Natural killer cell (primary cell): ENCODE data around the gene CEBPE. TPM values are rescaled to one million over a fixed set of nuclear protein-coding genes. Genes with fewer than 3 reads are reported as not detected.

Experiments
- ATAC-seq, 3 donors: fragments of 150-1000 bp in 2 of 3; fragments of 200-7000 bp in 1 of 3; cut with Tn5 transposase; 1 replicate in 1 of 3; 2 replicates in 2 of 3; pipeline ENCODE4 v1.10.0; 2021; ENCODE audit warnings: mild to moderate bottlenecking in 2 of 3, moderate library complexity in 2 of 3
- DNase-seq, 2 donors: peaks; one replicate each; pipeline versions ENCODE4 v3.0.0 to v3.0.0-alpha.2; 2013 to 2021; ENCODE audit warnings: mixed read lengths in 1 of 2
- H3K27ac ChIP-seq: one replicate; pipeline ENCODE4 v1.5.1; 2013; ENCODE audit warnings: mild to moderate bottlenecking, low read length
- H3K27me3 ChIP-seq: one replicate; pipeline ENCODE4 v1.6.1; 2013; ENCODE audit warnings: low read length; ENCODE audit not compliant: control insufficient read depth, insufficient read depth
- H3K36me3 ChIP-seq: one replicate; pipeline ENCODE4 v1.6.1; 2013; ENCODE audit warnings: low read length; ENCODE audit not compliant: control insufficient read depth, insufficient read depth
- H3K4me1 ChIP-seq: one replicate; pipeline ENCODE4 v1.6.1; 2013; ENCODE audit warnings: low read length; ENCODE audit not compliant: control insufficient read depth, insufficient read depth
- H3K4me3 ChIP-seq: one replicate; pipeline ENCODE4 v1.5.1; 2013; ENCODE audit warnings: low read length
- H3K9me3 ChIP-seq: one replicate; pipeline ENCODE4 v1.6.1; 2013; ENCODE audit warnings: low read length; ENCODE audit not compliant: control insufficient read depth, insufficient read depth
- H3K27ac Mint-ChIP-seq, 2 donors: one replicate each; pipeline ENCODE4 v1.8.0; 2022; ENCODE audit warnings: mild to moderate bottlenecking in 2 of 2, mixed read lengths in 2 of 2, moderate library complexity in 1 of 2
- H3K27me3 Mint-ChIP-seq, 2 donors: one replicate each; pipeline ENCODE4 v1.8.0; 2022; ENCODE audit warnings: low read depth in 2 of 2, mixed read lengths in 2 of 2
- H3K36me3 Mint-ChIP-seq: one replicate; pipeline ENCODE4 v1.8.0; 2022; ENCODE audit warnings: mixed read lengths
- H3K4me1 Mint-ChIP-seq, 2 donors: one replicate each; pipeline ENCODE4 v1.8.0; 2022; ENCODE audit warnings: mixed read lengths in 2 of 2
- H3K4me3 Mint-ChIP-seq: one replicate; pipeline ENCODE4 v1.8.0; 2022; ENCODE audit warnings: mild to moderate bottlenecking, moderate library complexity, mixed read lengths
- H3K9me3 Mint-ChIP-seq, 2 donors: one replicate each; pipeline ENCODE4 v1.8.0; 2022; ENCODE audit warnings: mixed read lengths in 2 of 2
- WGBS: methylation state at CpG from one replicate; pipeline ENCODE4 v1.1.7; 2013; ENCODE audit warnings: missing lambda C conversion rate; ENCODE audit not compliant: insufficient coverage; 5-methylcytosine and 5-hydroxymethylcytosine counted together
- intact Hi-C: fragments of 100-400 bp; cut with micrococcal nuclease; formaldehyde crosslinking; loops from one replicate; pipeline ENCODE4 v1.14.2; 2022
- total RNA-seq, 4 donors: library from RNA; stranded (reverse); fragments of 120-200 nt in 1 of 4; gene quantifications; one replicate each; pipeline versions ENCODE4 v1.2.3 to v1.2.4, GENCODE V29; 2013 to 2022
- TF ChIP-seq, protein P1 (sequence below): fragments of 200-600 bp; IDR thresholded peaks from one replicate; pipeline ENCODE4 v1.8.0; 2022; ENCODE audit warnings: antibody characterized with exemption

Gene CEBPE
- total RNA-seq, 3 donors from 2014 or later (not counting 1 experiment from before 2014, with no cell fraction given) = not detected

DNA sequence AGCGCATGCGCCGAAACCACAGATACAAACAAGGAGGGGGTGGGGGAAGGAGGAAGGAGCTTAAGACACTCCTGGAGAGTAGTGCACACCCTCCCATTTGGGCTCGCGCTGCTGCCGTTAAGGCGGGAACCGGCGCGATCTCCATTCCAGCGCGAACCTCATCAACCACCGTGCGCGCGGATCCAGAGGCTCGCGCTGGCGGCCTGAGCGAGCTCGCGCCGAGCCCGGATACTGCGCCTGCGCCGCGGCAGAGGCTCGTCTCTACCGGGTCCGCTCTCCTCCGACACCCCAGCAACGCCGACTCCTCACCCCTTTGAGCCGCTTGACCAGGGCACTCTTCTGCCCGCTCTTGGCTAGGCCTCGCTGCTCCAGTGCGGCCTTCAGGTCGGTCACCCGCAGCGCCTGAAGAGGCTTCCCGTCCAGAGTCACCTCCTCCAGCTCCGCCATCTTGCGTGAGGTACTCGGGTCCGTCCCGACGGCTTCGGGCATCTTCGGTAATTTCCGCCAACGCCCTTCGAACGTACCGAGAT lies 24.3 kb downstream of the CEBPE start, which contains the start of gene ACIN1:
Gene ACIN1 (minus strand): TSS at position 471 of the 530 bp plus-strand sequence. CDS start 24 bp downstream, at position 447.
- TF ChIP-seq, protein P1, sequence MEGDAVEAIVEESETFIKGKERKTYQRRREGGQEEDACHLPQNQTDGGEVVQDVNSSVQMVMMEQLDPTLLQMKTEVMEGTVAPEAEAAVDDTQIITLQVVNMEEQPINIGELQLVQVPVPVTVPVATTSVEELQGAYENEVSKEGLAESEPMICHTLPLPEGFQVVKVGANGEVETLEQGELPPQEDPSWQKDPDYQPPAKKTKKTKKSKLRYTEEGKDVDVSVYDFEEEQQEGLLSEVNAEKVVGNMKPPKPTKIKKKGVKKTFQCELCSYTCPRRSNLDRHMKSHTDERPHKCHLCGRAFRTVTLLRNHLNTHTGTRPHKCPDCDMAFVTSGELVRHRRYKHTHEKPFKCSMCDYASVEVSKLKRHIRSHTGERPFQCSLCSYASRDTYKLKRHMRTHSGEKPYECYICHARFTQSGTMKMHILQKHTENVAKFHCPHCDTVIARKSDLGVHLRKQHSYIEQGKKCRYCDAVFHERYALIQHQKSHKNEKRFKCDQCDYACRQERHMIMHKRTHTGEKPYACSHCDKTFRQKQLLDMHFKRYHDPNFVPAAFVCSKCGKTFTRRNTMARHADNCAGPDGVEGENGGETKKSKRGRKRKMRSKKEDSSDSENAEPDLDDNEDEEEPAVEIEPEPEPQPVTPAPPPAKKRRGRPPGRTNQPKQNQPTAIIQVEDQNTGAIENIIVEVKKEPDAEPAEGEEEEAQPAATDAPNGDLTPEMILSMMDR = no peak
- DNase-seq = peak; percentile 89 to 100
- Mint-ChIP-seq H3K9me3 (no peaks in the 10 kb centered on the region), H3K27ac (no peak within 1 kb of the TSS), H3K4me3 (no peak within 1 kb of the TSS), H3K36me3 (peaks cover under 1% of the 10 kb centered on the region), H3K27me3 (no peaks in the 10 kb centered on the region), H3K4me1 (peaks cover 22% of the 10 kb centered on the region in 2 donors)
- under 1% methylated on average over 55 of the region's 55 CpGs for WGBS
- no peaks in the 10 kb centered on the region for H3K9me3 ChIP-seq
- no peaks in the 10 kb centered on the region for H3K27me3 ChIP-seq
- peak within 1 kb of the TSS; percentile 68 for H3K4me3 ChIP-seq
- H3K27ac ChIP-seq = peak within 1 kb of the TSS; percentile 92
- peaks cover 43% of the 10 kb centered on the region for H3K36me3 ChIP-seq
- peak; percentile 35 to 52 (median 44) for ATAC-seq
- peaks cover 15% of the 10 kb centered on the region for H3K4me1 ChIP-seq
- intact Hi-C loops = loop anchor here (1.0 to 10.0 kb wide), 5 partner anchors 24 to 505 kb away; partner anchors contain the start of genes BCL2L2, DAD1, PABPN1 and PPP1R3E

DNA sequence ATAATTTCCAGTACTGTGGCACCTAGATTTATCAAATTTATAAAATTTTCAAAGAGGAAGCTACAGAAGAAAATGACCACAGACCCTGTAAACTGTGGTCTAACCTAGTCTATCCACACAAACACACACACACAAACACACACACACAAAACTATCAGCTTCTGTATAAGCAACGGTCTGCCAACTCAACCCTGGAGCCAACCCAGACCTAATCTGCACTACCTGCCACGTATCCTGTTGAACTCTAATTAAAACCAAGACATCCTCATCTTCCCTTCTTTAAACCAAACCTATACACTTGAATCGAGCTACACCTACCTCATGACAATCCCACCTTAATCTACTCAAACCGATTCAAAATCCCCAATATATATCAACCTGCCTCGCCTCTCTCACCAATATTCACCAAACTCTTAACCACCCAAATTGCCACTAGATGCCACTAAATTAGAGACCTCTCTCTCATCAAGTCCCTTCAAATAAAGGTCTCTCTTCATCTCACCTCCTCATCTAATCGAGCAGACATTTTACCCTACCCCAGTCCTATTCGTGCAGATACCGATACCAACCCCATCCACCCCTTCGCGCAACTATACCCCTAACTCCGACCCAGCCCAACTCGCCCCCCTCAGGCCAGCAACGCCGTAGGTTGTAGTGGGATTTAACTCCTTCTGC lies 24.9 kb downstream of the CEBPE start:
- Mint-ChIP-seq H3K4me3 (no peak overlapping the region), H3K9me3 (no peaks in the 10 kb centered on the region), H3K4me1 (peaks cover 22 to 27% of the 10 kb centered on the region in 2 donors), H3K27ac (no peak overlapping the region), H3K27me3 (no peaks in the 10 kb centered on the region), H3K36me3 (peaks cover 7% of the 10 kb centered on the region)
- DNase-seq (no peak), ATAC-seq (no peak)
- Histone ChIP-seq H3K4me1 (peaks cover 15% of the 10 kb centered on the region), H3K4me3 (peak overlapping the region; percentile 68), H3K27ac (peak overlapping the region; percentile 92), H3K27me3 (no peaks in the 10 kb centered on the region), H3K9me3 (no peaks in the 10 kb centered on the region), H3K36me3 (peaks cover 49% of the 10 kb centered on the region)
- TF ChIP-seq, protein P1 = no peak
- intact Hi-C loops = loop anchor here (2.0 to 10.0 kb wide), 3 partner anchors 23 to 211 kb away; partner anchors contain the start of genes BCL2L2, PPP1R3E and PSMB5
- under 1% methylated on average over 13 of the region's 14 CpGs for WGBS

DNA sequence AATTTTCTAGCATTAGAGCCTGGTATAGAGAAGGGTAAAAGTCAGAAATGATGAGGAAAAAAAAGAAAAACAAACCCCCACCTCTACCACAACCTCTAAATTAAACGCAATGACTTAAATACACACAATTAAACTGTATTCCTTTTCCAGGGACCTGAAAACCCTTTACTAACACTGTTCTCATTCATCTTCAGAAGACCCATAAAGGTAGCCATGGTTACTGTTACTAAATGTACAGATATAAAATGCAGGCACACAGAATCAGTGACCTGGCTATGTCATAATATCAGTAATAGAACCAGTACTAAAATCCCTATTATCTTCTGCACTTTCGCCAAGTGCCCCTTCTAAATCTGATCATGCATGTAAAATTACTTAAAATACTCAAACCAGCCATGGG lies 25.5 kb downstream of the CEBPE start:
- ATAC-seq (no peak), DNase-seq (no peak)
- no peak overlapping the region for H3K27ac ChIP-seq
- TF ChIP-seq, protein P1 = no peak
- intact Hi-C loops = loop anchor here (10.0 kb wide), 1 partner anchor 211 kb away; the partner anchor contains the start of genes BCL2L2 and PPP1R3E
- H3K36me3 ChIP-seq = peaks cover 51% of the 10 kb centered on the region
- H3K27me3 ChIP-seq = no peaks in the 10 kb centered on the region
- H3K27ac Mint-ChIP-seq = no peak overlapping the region
- no peaks in the 10 kb centered on the region for H3K9me3 ChIP-seq
- H3K9me3 Mint-ChIP-seq = no peaks in the 10 kb centered on the region
- H3K27me3 Mint-ChIP-seq = no peaks in the 10 kb centered on the region
- no peak overlapping the region for H3K4me3 ChIP-seq
- H3K4me1 Mint-ChIP-seq = peaks cover 22 to 27% of the 10 kb centered on the region in 2 donors
- 86% methylated on average over 1 of the region's 2 CpGs for WGBS
- H3K4me1 ChIP-seq = peaks cover 15% of the 10 kb centered on the region
- no peak overlapping the region for H3K4me3 Mint-ChIP-seq
- H3K36me3 Mint-ChIP-seq = peaks cover 7% of the 10 kb centered on the region
